Osteocyte (in vitro differentiated cells): Measurements from ENCODE around the gene ABCC8. TPM values are rescaled to one million over a fixed set of nuclear protein-coding genes. Genes with fewer than 3 reads are reported as not detected.

Experiments
- DNase-seq: peaks from one replicate; pipeline ENCODE4 v3.0.0; 2021; ENCODE audit warnings: mixed read lengths; ENCODE audit not compliant: unreplicated experiment; ENCODE audit errors: extremely low spot score
- H3K27ac Mint-ChIP-seq: one replicate; pipeline ENCODE4 v1.8.0; 2021; ENCODE audit warnings: mild to moderate bottlenecking, mixed read lengths; ENCODE audit not compliant: unreplicated experiment
- H3K27me3 Mint-ChIP-seq: one replicate; pipeline ENCODE4 v1.8.0; 2021; ENCODE audit warnings: mixed read lengths; ENCODE audit not compliant: unreplicated experiment
- H3K36me3 Mint-ChIP-seq: one replicate; pipeline ENCODE4 v1.8.0; 2021; ENCODE audit warnings: mixed read lengths; ENCODE audit not compliant: unreplicated experiment
- H3K4me1 Mint-ChIP-seq: one replicate; pipeline ENCODE4 v1.8.0; 2021; ENCODE audit warnings: mixed read lengths; ENCODE audit not compliant: unreplicated experiment
- H3K4me3 Mint-ChIP-seq: one replicate; pipeline ENCODE4 v1.8.0; 2021; ENCODE audit warnings: mild to moderate bottlenecking, moderate library complexity, mixed read lengths; ENCODE audit not compliant: unreplicated experiment
- H3K9me3 Mint-ChIP-seq: one replicate; pipeline ENCODE4 v1.8.0; 2021; ENCODE audit warnings: mixed read lengths; ENCODE audit not compliant: unreplicated experiment
- total RNA-seq: library from RNA; stranded (reverse); gene quantifications from 2 replicates; pipeline ENCODE4 v1.2.1, GENCODE V29; 2021
- TF ChIP-seq, protein P1 (sequence below): fragments of 200-600 bp; sonication (generic); IDR thresholded peaks from 2 replicates; pipeline ENCODE4 v1.5.0; 2021; ENCODE audit warnings: antibody characterized with exemption, mild to moderate bottlenecking, moderate library complexity

ABCC8 gene
- total RNA-seq, 1 donor from 2014 or later: not detected

DNA sequence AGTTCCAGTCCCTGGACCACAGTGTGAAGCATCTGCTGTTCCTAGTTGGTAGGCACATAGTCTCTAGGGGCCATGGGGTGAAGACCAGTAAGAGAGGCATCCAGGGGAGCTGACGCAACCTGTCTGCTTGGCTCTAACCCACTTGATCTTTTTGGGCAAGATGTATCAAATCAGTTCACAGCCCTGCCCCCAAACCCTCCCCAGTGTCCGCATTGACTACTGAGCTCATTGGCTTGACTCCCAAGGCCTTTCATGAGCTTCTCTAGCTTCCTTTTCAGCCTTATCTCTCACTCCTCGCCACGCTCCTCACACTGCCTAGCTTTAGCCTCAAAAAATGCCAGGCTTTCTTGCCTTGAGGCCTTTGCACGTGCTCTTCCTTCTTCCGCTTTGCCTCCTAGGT is 29.7 kb upstream of the ABCC8 start:
- TF ChIP-seq, protein P1, sequence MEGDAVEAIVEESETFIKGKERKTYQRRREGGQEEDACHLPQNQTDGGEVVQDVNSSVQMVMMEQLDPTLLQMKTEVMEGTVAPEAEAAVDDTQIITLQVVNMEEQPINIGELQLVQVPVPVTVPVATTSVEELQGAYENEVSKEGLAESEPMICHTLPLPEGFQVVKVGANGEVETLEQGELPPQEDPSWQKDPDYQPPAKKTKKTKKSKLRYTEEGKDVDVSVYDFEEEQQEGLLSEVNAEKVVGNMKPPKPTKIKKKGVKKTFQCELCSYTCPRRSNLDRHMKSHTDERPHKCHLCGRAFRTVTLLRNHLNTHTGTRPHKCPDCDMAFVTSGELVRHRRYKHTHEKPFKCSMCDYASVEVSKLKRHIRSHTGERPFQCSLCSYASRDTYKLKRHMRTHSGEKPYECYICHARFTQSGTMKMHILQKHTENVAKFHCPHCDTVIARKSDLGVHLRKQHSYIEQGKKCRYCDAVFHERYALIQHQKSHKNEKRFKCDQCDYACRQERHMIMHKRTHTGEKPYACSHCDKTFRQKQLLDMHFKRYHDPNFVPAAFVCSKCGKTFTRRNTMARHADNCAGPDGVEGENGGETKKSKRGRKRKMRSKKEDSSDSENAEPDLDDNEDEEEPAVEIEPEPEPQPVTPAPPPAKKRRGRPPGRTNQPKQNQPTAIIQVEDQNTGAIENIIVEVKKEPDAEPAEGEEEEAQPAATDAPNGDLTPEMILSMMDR: no peak
- H3K27ac Mint-ChIP-seq: no peak overlapping the region
- no peak overlapping the region for H3K4me3 Mint-ChIP-seq
- no peaks in the 10 kb centered on the region for H3K36me3 Mint-ChIP-seq
- H3K4me1 Mint-ChIP-seq: peaks cover 2% of the 10 kb centered on the region
- H3K27me3 Mint-ChIP-seq: peaks cover 11% of the 10 kb centered on the region
- no peak for DNase-seq
- H3K9me3 Mint-ChIP-seq: no peaks in the 10 kb centered on the region

DNA sequence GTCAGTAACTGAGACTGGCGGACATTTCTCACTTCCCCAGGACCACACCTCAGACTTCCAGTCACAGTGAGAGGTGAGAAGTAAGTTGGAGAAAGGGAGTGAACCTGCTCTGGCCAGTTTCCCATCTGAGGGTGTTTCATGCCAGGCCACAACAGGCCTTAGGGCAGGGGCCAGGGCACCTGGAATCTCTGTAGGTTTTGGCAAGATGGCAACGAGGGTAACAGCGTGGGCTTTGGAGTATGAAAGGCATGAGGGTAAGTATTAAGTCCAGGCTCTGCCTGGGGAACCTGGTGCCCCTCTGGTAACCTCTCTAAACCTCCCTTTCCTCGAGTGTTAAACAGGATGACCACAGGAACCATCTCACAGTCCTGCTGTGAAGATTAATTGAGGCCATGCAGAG is 28.5 kb upstream of the ABCC8 start:
- DNase-seq: no peak
- TF ChIP-seq, protein P1: no peak
- peaks cover 2% of the 10 kb centered on the region for H3K4me1 Mint-ChIP-seq
- H3K9me3 Mint-ChIP-seq: no peaks in the 10 kb centered on the region
- no peaks in the 10 kb centered on the region for H3K36me3 Mint-ChIP-seq
- H3K4me3 Mint-ChIP-seq: no peak overlapping the region
- no peak overlapping the region for H3K27ac Mint-ChIP-seq
- H3K27me3 Mint-ChIP-seq: peaks cover 10% of the 10 kb centered on the region

DNA sequence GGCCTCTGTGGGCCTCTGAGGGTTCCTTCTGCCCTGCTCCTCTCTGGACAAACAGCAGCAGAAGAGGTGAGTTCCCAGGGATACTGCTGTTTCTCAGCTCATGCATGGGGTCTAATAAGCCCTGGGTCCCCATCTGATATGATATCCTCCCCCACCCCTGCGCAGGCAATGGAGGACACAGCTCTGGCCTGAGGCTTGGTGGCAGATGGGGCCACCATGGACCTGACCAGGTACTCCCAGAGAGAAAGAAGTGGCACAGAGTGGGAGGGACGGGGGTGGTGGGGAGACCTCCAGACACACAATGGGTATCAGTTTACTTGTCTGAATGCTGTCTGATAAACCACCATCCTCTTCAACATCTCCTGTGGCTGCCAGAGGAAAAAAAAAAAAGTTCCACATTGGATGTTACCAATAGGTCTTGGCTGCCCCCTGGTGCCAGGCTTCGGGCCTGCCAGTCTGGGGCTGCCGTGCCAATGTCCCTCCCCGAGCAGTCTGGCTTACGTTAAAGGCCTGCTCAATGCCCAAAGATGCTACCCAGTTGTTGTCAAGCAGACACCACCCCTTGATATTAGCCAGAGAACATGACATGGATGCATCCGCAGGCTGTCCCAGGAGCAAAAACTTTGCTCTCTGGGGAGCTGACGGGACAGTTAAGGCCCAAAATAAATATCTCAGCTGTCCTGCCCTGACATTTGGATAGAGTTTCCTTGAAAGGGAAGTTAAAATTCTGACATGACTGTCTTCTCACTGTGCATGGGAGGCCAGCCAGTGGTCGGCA is 27.9 kb upstream of the ABCC8 start:
- peaks cover 10% of the 10 kb centered on the region for H3K27me3 Mint-ChIP-seq
- H3K9me3 Mint-ChIP-seq: no peaks in the 10 kb centered on the region
- H3K36me3 Mint-ChIP-seq: no peaks in the 10 kb centered on the region
- peaks cover 2% of the 10 kb centered on the region for H3K4me1 Mint-ChIP-seq
- TF ChIP-seq, protein P1: peak; percentile 90
- no peak overlapping the region for H3K4me3 Mint-ChIP-seq
- no peak overlapping the region for H3K27ac Mint-ChIP-seq
- peak; percentile 93 for DNase-seq

DNA sequence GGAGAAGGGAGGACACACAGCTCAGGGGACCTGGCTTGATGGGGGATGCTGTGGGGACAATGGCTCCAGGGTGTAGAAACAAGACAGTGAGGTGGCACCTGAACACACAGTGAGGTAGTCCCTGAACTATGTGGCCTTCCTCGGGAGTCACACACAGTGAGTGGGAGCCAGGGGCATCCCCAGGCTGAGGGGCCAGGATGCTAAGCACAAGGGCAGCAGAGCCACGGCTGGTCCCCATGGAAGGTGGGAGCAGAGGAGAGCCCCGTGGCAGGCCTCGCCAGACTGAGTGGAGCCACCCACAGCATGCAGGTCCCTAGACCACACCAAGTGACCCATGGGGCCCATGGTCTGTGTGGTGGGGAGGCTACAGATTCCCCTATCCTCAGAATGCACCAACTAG is 26.0 kb upstream of the ABCC8 start:
- DNase-seq: no peak
- Mint-ChIP-seq H3K4me3 (no peak overlapping the region), H3K36me3 (no peaks in the 10 kb centered on the region), H3K27me3 (peaks cover 7% of the 10 kb centered on the region), H3K4me1 (no peaks in the 10 kb centered on the region), H3K9me3 (no peaks in the 10 kb centered on the region), H3K27ac (no peak overlapping the region)
- TF ChIP-seq, protein P1: no peak

DNA sequence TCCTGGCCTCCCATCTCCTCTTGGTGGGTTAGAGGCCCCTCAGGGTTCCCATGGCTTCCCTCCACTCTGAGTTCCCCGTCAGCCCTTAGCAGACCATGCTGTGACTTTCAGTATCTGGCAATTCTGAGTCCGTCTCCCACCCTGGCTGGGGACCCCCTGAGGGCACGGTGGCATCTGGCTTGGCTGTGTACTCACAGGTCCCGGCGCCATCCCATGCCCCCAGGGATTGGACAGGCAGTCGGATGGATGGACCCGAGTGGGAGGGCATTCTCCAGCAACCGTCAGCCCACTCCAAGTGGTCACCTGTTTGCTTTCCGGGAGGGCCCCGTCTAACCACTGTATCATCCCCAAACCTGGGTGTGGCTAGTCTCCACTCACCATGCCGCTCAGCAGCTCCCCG is 24.0 kb upstream of the ABCC8 start:
- no peak for DNase-seq
- TF ChIP-seq, protein P1: no peak
- Mint-ChIP-seq H3K36me3 (no peaks in the 10 kb centered on the region), H3K27me3 (peaks cover 11% of the 10 kb centered on the region), H3K4me3 (no peak overlapping the region), H3K27ac (no peak overlapping the region), H3K4me1 (no peaks in the 10 kb centered on the region), H3K9me3 (no peaks in the 10 kb centered on the region)
